Trophoblast cell (in vitro differentiated cells and primary cell): ENCODE results near the gene PCGF2.
"Not testable (repeated sequence)": the region's sequence is repeated elsewhere in the genome, so short reads cannot be mapped to it uniquely, and the experiment has no call there.

ENCODE experiments used
- DNase-seq, 2 donors: peaks; one replicate each; pipeline ENCODE4 v3.0.0-alpha.2; 2016
- H2AFZ ChIP-seq: 2 replicates; pipeline ENCODE4 v1.6.1; 2013; ENCODE audit warnings: low read length, moderate library complexity, mild to moderate bottlenecking; ENCODE audit not compliant: insufficient read depth, poor library complexity
- H2AK5ac ChIP-seq: 2 replicates; pipeline ENCODE4 v1.6.1; 2013; ENCODE audit warnings: mild to moderate bottlenecking, low read length
- H2BK120ac ChIP-seq: 2 replicates; pipeline ENCODE4 v1.6.1; 2013; ENCODE audit warnings: low read length, mild to moderate bottlenecking, moderate library complexity; ENCODE audit not compliant: insufficient read depth, poor library complexity
- H2BK12ac ChIP-seq: 2 replicates; pipeline ENCODE4 v1.6.1; 2013; ENCODE audit warnings: mild to moderate bottlenecking, low read length, moderate library complexity
- H2BK5ac ChIP-seq: 2 replicates; pipeline ENCODE4 v1.6.1; 2013; ENCODE audit warnings: low read length, low read depth, moderate library complexity, mild to moderate bottlenecking; ENCODE audit not compliant: poor library complexity
- H3K14ac ChIP-seq: 2 replicates; pipeline ENCODE4 v1.6.1; 2013; ENCODE audit warnings: mild to moderate bottlenecking, low read length
- H3K18ac ChIP-seq: 2 replicates; pipeline ENCODE4 v1.6.1; 2013; ENCODE audit warnings: mild to moderate bottlenecking, low read length
- H3K23ac ChIP-seq: 2 replicates; pipeline ENCODE4 v1.6.1; 2013; ENCODE audit warnings: low read length
- H3K27ac ChIP-seq: 2 replicates; pipeline ENCODE4 v1.5.1; 2013; ENCODE audit warnings: low read depth, mild to moderate bottlenecking, inconsistent platforms, low read length, moderate library complexity
- H3K27me3 ChIP-seq: 2 replicates; pipeline ENCODE4 v1.6.1; 2013; ENCODE audit warnings: inconsistent platforms, mild to moderate bottlenecking, low read length, moderate library complexity; ENCODE audit not compliant: insufficient read depth
- H3K36me3 ChIP-seq, 2 experiments: 1 replicate in 1 of 2; 2 replicates in 1 of 2; pipeline ENCODE4 v1.6.1; 2013; ENCODE audit warnings: low read length in 2 of 2, mild to moderate bottlenecking in 2 of 2, moderate library complexity in 1 of 2; ENCODE audit not compliant: insufficient read depth in 2 of 2, control insufficient read depth in 1 of 2
- H3K4ac ChIP-seq: 2 replicates; pipeline ENCODE4 v1.6.1; 2013; ENCODE audit warnings: low read depth, mild to moderate bottlenecking, low read length, moderate library complexity
- H3K4me1 ChIP-seq, 2 experiments: 1 replicate in 1 of 2; 2 replicates in 1 of 2; pipeline ENCODE4 v1.6.1; 2013; ENCODE audit warnings: low read length in 2 of 2, mild to moderate bottlenecking in 2 of 2, moderate library complexity in 1 of 2; ENCODE audit not compliant: insufficient read depth in 2 of 2, control insufficient read depth in 1 of 2
- H3K4me2 ChIP-seq: 2 replicates; pipeline ENCODE4 v1.6.1; 2013; ENCODE audit warnings: inconsistent platforms, mild to moderate bottlenecking, low read length, moderate library complexity
- H3K4me3 ChIP-seq: 2 replicates; pipeline ENCODE4 v1.5.1; 2013; ENCODE audit warnings: mild to moderate bottlenecking, low read depth, low read length, inconsistent platforms
- H3K79me1 ChIP-seq: one replicate; pipeline ENCODE4 v1.6.1; 2013; ENCODE audit warnings: low read length
- H3K79me2 ChIP-seq: 2 replicates; pipeline ENCODE4 v1.6.1; 2013; ENCODE audit warnings: low read length, mild to moderate bottlenecking; ENCODE audit not compliant: control insufficient read depth, insufficient read depth, poor library complexity
- H3K9ac ChIP-seq: 2 replicates; pipeline ENCODE4 v1.6.1; 2013; ENCODE audit warnings: mild to moderate bottlenecking, low read length
- H3K9me3 ChIP-seq: 2 replicates; pipeline ENCODE4 v1.6.1; 2013; ENCODE audit warnings: low read depth, mild to moderate bottlenecking, control low read depth, inconsistent platforms, low read length; ENCODE audit not compliant: insufficient read depth
- H4K12ac ChIP-seq: 2 replicates; pipeline ENCODE4 v1.6.1; 2013; ENCODE audit warnings: low read depth, mild to moderate bottlenecking, low read length, moderate library complexity
- H4K8ac ChIP-seq: 2 replicates; pipeline ENCODE4 v1.6.1; 2013; ENCODE audit warnings: low read depth, mild to moderate bottlenecking, low read length, moderate library complexity
- H4K91ac ChIP-seq: one replicate; pipeline ENCODE4 v1.6.1; 2013; ENCODE audit warnings: low read depth, mild to moderate bottlenecking, low read length, moderate library complexity
- whole genome bisulfite sequencing: extraction: QIAGEN DNeasy Blood & Tissue Kit; methylation state at CpG from one replicate; pipeline ENCODE4 v1.1.7; 2013; ENCODE audit warnings: missing lambda C conversion rate; ENCODE audit not compliant: insufficient read length, insufficient coverage; ENCODE audit errors: extremely low coverage; 5-methylcytosine and 5-hydroxymethylcytosine counted together

PCGF2 gene

DNA sequence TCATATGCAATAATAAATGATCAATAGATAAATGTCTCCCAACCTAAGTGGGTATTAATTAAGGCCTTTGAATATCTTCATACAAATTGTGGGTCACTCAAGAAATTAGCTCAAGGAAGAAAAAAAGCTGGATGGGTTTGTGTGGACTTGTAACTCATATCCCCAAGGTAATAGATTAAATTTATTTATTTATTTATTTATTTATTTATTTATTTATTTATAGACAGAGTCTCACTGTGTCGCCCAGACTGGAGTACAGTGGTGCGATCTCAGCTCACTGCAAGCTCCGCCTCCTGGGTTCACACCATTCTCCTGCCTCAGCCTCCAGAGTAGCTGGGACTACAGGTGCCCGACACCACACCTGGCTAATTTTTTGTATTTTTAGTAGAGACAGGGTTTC, 39.9 kb upstream of the PCGF2 start:
- not testable (repeated sequence) for H3K4me1 ChIP-seq, H3K18ac ChIP-seq, DNase-seq, H4K8ac ChIP-seq, H3K79me2 ChIP-seq, H4K12ac ChIP-seq, H2AFZ ChIP-seq, H3K79me1 ChIP-seq, H2BK12ac ChIP-seq, H4K91ac ChIP-seq, H2BK120ac ChIP-seq, H3K9me3 ChIP-seq, H3K4ac ChIP-seq, H3K4me2 ChIP-seq, H3K14ac ChIP-seq, H3K4me3 ChIP-seq, H3K23ac ChIP-seq, H2BK5ac ChIP-seq, H3K9ac ChIP-seq, H3K27me3 ChIP-seq, H3K27ac ChIP-seq, H2AK5ac ChIP-seq
- peaks cover 18 to 39% of the 10 kb centered on the region in 2 experiments for H3K36me3 ChIP-seq
- no CpG with 5 or more reads among the region's 4 CpGs for WGBS

DNA sequence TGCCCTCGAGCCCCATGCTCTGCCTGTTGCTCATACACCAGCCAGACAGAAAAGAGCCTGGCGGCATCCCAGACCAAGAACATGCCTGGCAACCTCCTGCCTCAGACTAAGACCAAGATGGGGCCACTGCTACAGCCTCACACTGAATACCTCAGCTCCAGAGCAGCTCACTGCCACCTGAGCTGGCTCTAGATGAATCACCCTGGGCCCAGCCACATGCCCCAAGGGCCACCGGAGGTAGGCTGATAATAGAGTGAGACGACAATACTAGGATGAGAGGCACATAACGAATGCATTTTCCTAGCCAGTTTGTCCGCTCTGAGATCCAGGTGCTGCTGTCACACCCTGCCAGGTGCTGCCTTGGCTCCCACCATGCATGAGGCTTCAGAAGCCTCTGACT, 38.2 kb upstream of the PCGF2 start:
- Histone ChIP-seq H3K23ac (no peak overlapping the region), H3K27me3 (no peaks in the 10 kb centered on the region), H3K4me1 (peaks cover 0 to 6% of the 10 kb centered on the region in 2 experiments), H3K79me1 (no peaks in the 10 kb centered on the region), H3K36me3 (peaks cover 32 to 49% of the 10 kb centered on the region in 2 experiments), H2BK12ac (no peak overlapping the region), H4K91ac (no peak overlapping the region), H2BK120ac (no peak overlapping the region), H4K8ac (no peak overlapping the region), H2BK5ac (no peak overlapping the region), H3K4ac (no peak overlapping the region), H3K79me2 (no peaks in the 10 kb centered on the region), H2AFZ (no peak overlapping the region), H3K9me3 (no peaks in the 10 kb centered on the region), H4K12ac (no peak overlapping the region), H3K4me2 (no peak overlapping the region), H3K4me3 (no peak overlapping the region), H3K9ac (no peak overlapping the region), H2AK5ac (no peak overlapping the region), H3K27ac (no peak overlapping the region), H3K18ac (no peak overlapping the region), H3K14ac (no peak overlapping the region)
- peak; percentile 17 to 23 for DNase-seq
- WGBS: no CpG with 5 or more reads among the region's 6 CpGs

DNA sequence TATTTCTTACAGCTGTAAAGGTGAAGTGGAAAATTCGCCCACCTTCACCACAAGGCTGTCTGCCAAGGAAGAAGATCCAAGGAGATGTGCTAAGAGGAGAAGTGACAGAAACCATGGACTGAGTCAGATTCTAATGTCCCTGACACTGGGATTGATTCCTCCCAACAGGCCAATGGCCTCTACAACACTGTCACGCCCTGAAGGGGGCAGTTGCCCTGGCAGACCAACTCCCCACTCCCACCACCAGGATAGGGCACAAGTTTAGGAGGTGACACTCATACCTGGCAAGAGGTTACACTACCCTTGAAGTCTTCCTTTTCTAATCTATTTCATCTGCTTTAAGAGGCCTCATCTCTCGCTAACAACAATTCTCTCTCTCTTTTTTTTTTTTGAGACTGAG, 35.1 kb upstream of the PCGF2 start:
- H2BK5ac ChIP-seq: no peak overlapping the region
- WGBS: no CpG with 5 or more reads among the region's 3 CpGs

DNA sequence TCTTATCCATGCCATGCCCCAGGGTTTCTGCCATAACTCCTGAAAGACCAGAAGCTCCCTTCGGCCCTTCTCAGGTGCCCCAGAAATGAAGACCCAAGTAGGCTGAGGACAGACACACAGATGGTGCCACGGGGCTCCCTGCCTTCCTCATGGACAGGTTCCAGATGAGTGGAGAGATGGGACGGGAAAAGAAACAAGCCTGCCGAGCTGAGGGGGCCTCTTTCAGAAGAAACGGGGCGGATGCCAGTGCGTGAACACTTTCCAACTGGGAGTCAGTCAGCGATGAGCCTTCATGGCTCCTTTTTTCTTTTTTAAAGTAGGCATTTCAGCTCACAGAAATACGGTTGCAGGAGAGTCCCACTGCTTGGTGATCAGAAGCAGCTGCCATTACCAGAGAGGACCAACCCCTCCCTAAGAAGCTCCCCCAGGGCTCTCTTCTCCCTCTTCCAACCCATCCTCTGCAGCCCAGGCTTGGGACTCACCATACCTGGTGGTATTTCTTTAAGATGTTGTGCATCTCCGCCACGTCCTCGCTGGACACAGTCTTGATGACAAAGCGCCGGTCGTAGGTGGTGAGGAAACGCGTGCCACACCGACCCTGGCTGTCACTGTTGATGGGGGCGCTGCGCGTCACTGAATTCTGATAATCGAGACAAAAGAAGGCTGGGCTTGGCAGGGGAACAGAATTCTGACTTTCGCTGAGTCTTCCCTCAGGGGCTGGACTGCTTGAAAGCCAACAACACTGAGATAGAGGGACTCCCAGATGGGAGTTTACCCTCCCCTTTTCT, 32.0 kb upstream of the PCGF2 start:
- no CpG with 5 or more reads among the region's 23 CpGs for WGBS
- no peak overlapping the region for H3K4me3 ChIP-seq

More for the DNA sequence above, 35.1 kb upstream of the PCGF2 start:
- Histone ChIP-seq H2BK12ac (no peak overlapping the region), H3K4me1 (no peaks in the 10 kb centered on the region), H3K27me3 (no peaks in the 10 kb centered on the region), H3K9me3 (no peaks in the 10 kb centered on the region), H3K27ac (no peak overlapping the region), H4K8ac (no peak overlapping the region), H2AFZ (no peak overlapping the region), H3K9ac (no peak overlapping the region), H3K4me3 (no peak overlapping the region), H2BK120ac (no peak overlapping the region), H3K23ac (no peak overlapping the region), H3K79me2 (no peaks in the 10 kb centered on the region), H4K12ac (no peak overlapping the region), H3K14ac (no peak overlapping the region), H3K4me2 (no peak overlapping the region), H2AK5ac (no peak overlapping the region), H3K4ac (no peak overlapping the region), H3K36me3 (peaks cover 60 to 81% of the 10 kb centered on the region in 2 experiments), H3K79me1 (no peaks in the 10 kb centered on the region), H4K91ac (no peak overlapping the region), H3K18ac (no peak overlapping the region)
- no peak for DNase-seq

More for the DNA sequence above, 32.0 kb upstream of the PCGF2 start:
- Histone ChIP-seq H3K36me3 (peaks cover 64 to 85% of the 10 kb centered on the region in 2 experiments), H2BK120ac (no peak overlapping the region), H2AFZ (no peak overlapping the region), H3K4me2 (no peak overlapping the region), H3K4me1 (no peaks in the 10 kb centered on the region), H4K91ac (no peak overlapping the region), H3K14ac (no peak overlapping the region), H3K9me3 (no peaks in the 10 kb centered on the region), H3K79me2 (no peaks in the 10 kb centered on the region), H2BK12ac (no peak overlapping the region), H3K79me1 (no peaks in the 10 kb centered on the region), H2BK5ac (no peak overlapping the region), H4K8ac (no peak overlapping the region), H3K4ac (no peak overlapping the region), H2AK5ac (no peak overlapping the region), H3K9ac (no peak overlapping the region), H4K12ac (no peak overlapping the region), H3K27ac (no peak overlapping the region), H3K23ac (no peak overlapping the region), H3K27me3 (no peaks in the 10 kb centered on the region), H3K18ac (no peak overlapping the region)
- DNase-seq: no peak
